GM04503 (cell line): Measurements from ENCODE around the gene TMEM144.
"Not testable (repeated sequence)": the region's sequence is repeated elsewhere in the genome, so short reads cannot be mapped to it uniquely, and the experiment has no call there.

ENCODE experiments used
- DNase-seq: peaks from one replicate; pipeline ENCODE4 v3.0.0-alpha.2; 2012; ENCODE audit warnings: low read depth

TMEM144 gene

DNA sequence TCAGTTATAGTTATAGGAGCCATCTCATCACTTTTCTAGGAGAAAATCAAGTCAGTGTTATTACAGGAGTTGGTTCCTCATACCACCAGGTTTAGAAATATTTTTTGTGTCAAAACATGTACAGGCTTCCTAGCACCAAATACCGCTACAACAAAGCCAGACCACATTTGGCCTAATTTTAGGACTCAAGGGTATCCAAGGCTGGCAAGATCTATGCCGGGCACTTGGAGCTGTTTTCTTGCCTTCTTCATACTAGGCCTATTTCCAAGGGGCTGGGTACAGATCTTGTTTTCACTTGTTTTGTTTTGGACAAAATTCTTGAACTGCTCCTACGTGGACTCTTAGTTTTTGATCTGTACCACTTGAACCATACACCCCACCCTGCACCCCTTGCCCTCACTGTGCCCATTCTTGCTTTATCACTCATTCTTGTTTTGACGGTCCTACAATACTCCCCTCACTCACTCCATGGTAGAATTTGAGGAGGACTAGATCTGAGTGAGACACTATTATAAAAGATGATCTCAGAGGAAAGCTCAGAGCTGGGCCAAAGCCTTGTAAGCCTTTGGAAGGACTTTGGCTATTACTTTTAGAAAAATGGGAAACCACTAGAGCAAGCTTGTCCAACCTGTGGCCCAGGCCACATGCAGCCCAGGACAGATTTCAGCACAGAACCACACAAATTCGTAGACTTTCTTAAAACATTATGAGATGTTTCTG lies 17.7 kb upstream of the TMEM144 start:
- DNase-seq = no peak

GRCh38 chr4:158193171-158193749 lies 17.0 kb upstream of the TMEM144 start:
- DNase-seq = no peak

GRCh38 chr4:158195297-158195696 lies 15.0 kb upstream of the TMEM144 start:
- DNase-seq = no peak

- no peak for DNase-seq
These were observed 13.0 kb upstream of the TMEM144 start for GRCh38 chr4:158197194-158197776.

- DNase-seq = no peak
These were observed 10.1 kb upstream of the TMEM144 start for GRCh38 chr4:158200214-158200613.

DNA sequence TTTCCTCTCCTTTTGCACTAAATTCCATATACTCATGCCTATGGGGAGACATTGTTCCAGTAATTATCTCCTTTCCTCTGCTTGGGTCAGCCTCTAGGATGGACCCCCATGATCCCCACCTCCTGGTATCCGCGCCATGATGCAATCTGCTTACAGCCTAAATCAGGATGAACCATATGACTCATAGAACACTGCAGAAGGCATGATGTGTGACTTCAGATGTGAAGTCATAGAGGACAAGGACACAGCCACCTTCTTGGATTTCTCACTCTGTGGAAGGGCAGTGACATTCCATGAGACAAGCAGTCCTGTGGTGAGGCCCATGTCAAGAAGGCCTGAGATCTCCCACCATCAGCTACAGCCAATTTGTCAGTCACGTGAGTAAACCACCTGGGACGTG lies 9.0 kb upstream of the TMEM144 start:
- no peak for DNase-seq

DNA sequence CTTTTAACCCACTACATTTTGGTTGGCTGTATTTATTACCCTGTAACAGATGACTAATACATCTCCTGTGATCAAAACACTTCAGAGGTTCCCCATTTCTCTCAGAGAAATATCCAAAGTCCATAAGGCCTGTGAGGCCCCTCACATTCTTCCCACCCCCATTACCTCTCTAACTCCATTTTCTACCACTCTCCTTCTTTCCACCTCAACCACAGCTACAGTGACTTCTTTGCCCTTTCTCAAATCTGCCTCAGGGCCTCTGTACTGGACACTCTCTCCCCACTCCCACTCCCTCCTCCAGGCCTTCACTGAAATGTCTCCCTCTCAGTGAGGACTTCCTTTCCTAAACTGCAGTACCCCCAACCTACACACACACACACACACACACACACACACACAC lies 8.4 kb upstream of the TMEM144 start:
- DNase-seq = no peak

DNA sequence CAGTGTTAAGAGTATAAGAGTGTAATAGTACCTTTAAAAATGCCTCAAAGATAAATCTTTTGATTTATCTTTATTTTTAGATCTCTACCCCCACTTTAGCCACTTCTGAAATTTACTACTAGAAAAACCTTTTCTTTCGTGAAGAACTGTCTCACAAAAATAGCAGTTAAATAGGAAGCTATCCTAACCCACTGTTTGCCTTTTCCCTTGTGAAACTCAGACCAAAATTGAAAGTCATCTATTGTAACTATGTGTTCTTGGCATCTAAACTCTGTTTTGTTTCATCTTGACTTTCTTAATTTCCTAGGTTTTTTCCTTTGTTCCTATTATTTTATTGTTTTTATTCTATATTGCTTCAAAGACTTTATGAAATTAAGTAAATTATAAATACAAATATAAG lies 7.8 kb upstream of the TMEM144 start:
- DNase-seq = no peak

GRCh38 chr4:158203436-158203835 lies 6.8 kb upstream of the TMEM144 start:
- DNase-seq = no peak

DNA sequence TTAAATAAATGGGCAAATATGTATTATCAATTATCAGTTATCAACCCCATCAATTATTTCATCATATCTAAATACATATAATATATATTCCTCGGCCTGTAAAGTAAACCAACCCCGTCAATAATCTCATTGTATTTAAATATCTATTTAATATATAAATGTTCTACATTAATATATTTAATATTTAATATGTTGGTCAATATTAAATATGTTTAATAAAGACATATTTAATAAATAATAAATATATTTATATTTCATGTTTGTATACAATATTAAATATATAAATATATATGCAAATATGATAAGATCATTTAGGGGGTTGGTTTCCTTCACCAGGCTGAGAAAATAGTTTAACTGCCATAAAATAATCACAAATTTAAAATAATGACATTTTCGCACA lies 6.4 kb upstream of the TMEM144 start:
- no peak for DNase-seq

DNA sequence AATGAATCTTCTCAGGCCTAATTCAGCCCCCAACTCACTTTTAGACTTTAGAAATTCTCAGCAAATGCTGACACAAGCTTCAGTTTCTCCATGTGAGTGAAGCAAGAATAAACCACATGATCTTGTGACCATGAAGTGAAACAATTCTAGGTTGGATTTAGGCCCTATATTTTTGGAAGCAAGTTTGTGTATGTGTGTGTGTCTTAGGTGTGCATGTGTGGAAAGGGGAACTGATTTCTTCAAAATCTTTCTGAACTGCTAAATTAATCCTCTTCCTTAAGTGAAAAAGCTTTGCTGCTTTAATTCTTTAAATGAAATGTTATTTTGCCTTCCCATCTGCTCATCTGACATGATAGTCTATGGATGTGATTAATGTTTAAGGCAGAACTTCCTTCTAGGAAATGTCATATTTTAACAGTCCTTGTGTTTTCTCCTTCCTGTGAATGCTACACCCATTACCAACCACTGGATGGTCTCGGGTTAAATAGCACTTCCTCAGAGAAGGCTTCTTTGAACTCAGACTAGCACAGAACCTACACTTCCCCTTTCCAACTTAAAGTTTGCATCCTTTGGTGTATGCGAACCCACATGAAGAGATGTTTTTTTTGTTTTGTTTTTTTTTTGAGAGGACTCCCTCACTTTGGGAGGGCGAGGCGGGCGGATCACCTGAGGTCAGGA lies 1.2 kb upstream of the TMEM144 start:
- DNase-seq = no peak

GRCh38 chr4:158211222-158211621 lies 936 bp downstream of the TMEM144 start:
- no peak for DNase-seq

- DNase-seq = no peak
These were observed 3.2 kb downstream of the TMEM144 start for GRCh38 chr4:158213466-158213865.

DNA sequence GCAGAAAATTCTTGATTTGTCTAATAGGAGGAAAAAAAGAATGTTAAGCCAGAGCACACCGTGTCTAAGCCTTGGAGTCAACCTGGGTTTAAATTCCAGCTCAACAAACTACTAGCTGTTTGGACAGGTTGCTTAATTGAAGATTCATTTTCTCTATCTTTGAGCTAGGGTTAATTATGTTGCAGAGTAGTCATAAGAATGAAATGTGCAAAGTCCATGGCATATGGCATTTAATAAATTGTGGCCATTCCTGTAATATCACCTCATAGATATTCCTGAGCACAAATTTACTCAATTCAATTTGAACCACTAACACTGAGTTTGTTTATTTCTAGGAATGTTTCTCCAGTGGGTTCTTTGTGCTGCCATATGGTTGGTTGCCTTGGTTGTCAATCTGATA lies 4.6 kb downstream of the TMEM144 start:
- no peak for DNase-seq

- DNase-seq = no peak
These were observed 7.5 kb downstream of the TMEM144 start for GRCh38 chr4:158217763-158218162.

GRCh38 chr4:158219623-158220022 lies 9.3 kb downstream of the TMEM144 start:
- DNase-seq = no peak

DNA sequence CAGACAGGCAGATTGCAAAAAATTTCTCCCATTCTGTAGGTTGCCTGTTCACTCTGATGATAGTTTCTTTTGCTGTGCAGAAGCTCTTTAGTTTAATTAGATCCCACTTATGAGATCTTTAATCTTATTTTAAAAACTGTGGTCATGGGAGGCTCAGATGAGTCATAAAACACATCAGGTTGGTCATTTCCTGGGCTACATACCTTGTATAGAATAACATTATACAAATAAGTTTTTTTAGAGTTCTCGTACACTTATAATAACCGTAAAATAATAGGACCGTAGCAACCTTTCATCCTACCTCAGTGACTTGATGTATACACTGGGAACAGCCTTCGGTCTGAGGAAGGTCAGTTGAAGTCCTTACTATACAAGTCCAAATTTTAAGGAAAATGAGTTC lies 14.0 kb downstream of the TMEM144 start:
- DNase-seq = not testable (repeated sequence)

DNA sequence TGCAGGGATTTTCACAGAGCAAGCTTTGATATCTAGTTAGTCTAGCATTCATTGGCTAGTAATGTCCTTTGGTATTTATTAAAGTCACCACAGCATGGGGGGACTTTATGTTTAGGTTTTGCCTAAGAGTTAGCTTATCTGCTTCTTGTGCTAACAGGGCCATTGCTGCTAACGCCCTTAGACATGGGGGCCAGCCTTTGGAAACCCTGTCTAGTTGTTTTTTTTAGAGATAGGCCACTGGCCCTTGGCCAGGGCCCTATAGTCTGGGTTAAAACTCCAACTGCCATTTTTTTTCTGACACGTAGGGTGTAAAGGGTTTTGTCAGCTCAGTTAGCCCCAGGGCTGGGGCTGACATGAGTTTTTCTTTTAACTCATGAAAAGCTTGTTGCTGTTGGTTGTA lies 14.7 kb downstream of the TMEM144 start:
- not testable (repeated sequence) for DNase-seq

DNA sequence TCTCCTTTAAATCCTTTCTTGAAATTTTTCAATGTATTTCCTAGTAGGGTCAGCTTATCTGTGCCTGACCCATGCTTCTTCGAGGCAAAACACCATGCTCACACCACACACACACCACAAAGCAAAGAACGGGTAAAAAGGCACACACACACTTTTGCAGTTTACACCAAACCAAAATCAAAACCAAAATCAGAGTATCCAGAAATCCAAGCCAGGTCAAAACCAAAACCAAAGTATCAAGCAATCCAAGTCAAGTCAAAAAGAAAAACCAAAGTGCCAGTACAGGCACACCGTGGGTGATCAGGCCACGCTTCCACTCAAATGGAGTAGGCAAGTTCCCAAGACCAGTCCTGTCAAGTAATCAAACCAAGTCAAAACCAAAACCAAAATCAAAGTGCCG lies 17.6 kb downstream of the TMEM144 start:
- DNase-seq = not testable (repeated sequence)

DNA sequence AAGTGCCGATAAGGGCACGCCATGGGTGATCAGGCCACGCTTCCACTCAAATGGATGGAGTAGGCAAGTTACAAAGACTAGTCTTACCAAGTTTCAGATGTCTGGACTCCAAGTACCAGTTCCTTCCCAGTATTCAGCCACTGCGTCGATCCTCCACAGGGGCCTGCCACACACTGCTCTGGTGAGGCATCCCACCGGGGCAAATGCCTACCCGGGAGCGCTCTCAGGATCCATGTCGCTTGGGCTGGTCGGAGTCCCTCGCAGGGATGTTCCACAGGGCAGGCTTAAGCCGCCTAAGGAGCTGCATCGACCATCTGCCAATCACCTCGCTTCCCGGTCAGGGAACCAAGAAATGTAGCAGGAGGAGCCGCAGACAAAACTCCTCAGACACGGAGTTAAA lies 18.1 kb downstream of the TMEM144 start:
- not testable (repeated sequence) for DNase-seq

GRCh38 chr4:158229768-158230167 lies 19.5 kb downstream of the TMEM144 start:
- no peak for DNase-seq

DNA sequence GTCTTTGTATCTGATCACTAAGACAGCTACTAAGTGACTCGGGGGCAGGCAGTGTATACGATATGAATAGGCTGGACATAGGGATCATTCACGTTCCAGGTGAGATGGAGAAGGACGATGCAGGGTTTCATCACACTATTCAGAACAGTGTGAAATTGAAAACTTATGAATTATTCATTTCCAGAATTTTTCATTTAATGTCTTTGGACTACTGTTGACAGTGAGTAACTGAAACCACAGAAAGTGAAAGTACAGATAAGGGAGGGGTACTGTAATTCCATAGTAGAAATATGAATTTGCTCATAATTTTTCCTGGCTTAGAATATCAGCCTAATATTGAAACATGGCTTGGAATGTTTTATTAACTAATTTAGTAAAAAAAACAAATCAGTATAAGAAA lies 24.4 kb downstream of the TMEM144 start:
- DNase-seq = no peak
